RWPE1 (cell line): ENCODE measurements around the gene ENPP4.

ENCODE experiments used
- CTCF ChIA-PET: fragments of 350-600 bp; sonication (Branson Sonifier 250); formaldehyde crosslinking; extraction: SDS; loops from one replicate; lab custom pipeline; 2021; lab: Yijun Ruan, JAX
- POLR2A ChIA-PET: fragments of 400-600 bp; formaldehyde crosslinking; extraction: SDS; loops from one replicate; lab custom pipeline; 2020; ENCODE audit warnings: antibody characterized with exemption; ENCODE audit not compliant: low non-redundant PET; lab: Yijun Ruan, JAX
- DNase-seq: peaks from one replicate; pipeline ENCODE4 v3.0.0; 2012; ENCODE audit warnings: low spot score
- H3K27ac ChIP-seq: fragments of 450-650 bp; 2 replicates; pipeline ENCODE4 v1.5.1; 2017
- CTCF ChIP-seq: fragments of 450-650 bp; conservative IDR thresholded peaks from 2 replicates; pipeline ENCODE4 v1.5.1; 2017; ENCODE audit warnings: low read depth, mild to moderate bottlenecking

Gene ENPP4

GRCh38 chr6:46170357-46171289 lies 40.8 kb downstream of the ENPP4 start, which contains the start of gene ENPP5:
Gene ENPP5 (minus strand): TSS chr6:46170980. CDS start chr6:46168262, 2,718 bp downstream.
- CTCF ChIA-PET = interaction anchor here (0.6 to 0.7 kb wide), 2 partner anchors 40 to 803 kb away, joined by 3 read pairs; no protein-coding TSS in a partner anchor
- DNase-seq = peak; percentile 87
- no peak within 1 kb of the TSS for H3K27ac ChIP-seq
- POLR2A ChIA-PET = no interaction called here
- no peak for TF ChIP-seq CTCF

- TF ChIP-seq CTCF = no peak
- ChIA-PET POLR2A (no interaction called here), CTCF (no interaction called here)
- DNase-seq = no peak
- no peak overlapping the region for H3K27ac ChIP-seq
Observed at GRCh38 chr6:46172176-46172575, 42.4 kb downstream of the ENPP4 start.

GRCh38 chr6:46174904-46175303 lies 45.1 kb downstream of the ENPP4 start:
- no peak for DNase-seq
- no peak overlapping the region for H3K27ac ChIP-seq
- POLR2A ChIA-PET = no interaction called here
- CTCF ChIA-PET = interaction anchor here (0.9 kb wide), 1 partner anchor 21 kb away, joined by 3 read pairs; no protein-coding TSS in a partner anchor
- TF ChIP-seq CTCF = no peak

GRCh38 chr6:46175446-46175845 lies 45.7 kb downstream of the ENPP4 start:
- no peak for TF ChIP-seq CTCF
- DNase-seq = no peak
- no peak overlapping the region for H3K27ac ChIP-seq
- ChIA-PET CTCF (interaction anchor here (0.9 kb wide), 2 partner anchors 20 to 346 kb away, joined by 3 read pairs; no protein-coding TSS in a partner anchor), POLR2A (no interaction called here)

GRCh38 chr6:46175976-46176375 lies 46.2 kb downstream of the ENPP4 start:
- TF ChIP-seq CTCF = no peak
- ChIA-PET CTCF (interaction anchor here (0.9 kb wide), 1 partner anchor 346 kb away, joined by 3 read pairs; no protein-coding TSS in a partner anchor), POLR2A (no interaction called here)
- no peak overlapping the region for H3K27ac ChIP-seq
- no peak for DNase-seq

GRCh38 chr6:46184114-46184513 lies 54.3 kb downstream of the ENPP4 start:
- TF ChIP-seq CTCF = no peak
- CTCF ChIA-PET = interaction anchor here (0.6 kb wide), 2 partner anchors 9 to 30 kb away, joined by 3 to 4 read pairs; no protein-coding TSS in a partner anchor
- no peak overlapping the region for H3K27ac ChIP-seq
- DNase-seq = peak; percentile 53
- POLR2A ChIA-PET = no interaction called here
